ENCODE data around the gene CMIP.

The CMIP gene

GRCh38 chr16:81696961-81697615 is 252.5 kb downstream of the CMIP start:
- Histone ChIP-seq H3K27ac (peak overlapping the region; percentile 32), H2AFZ (no peak overlapping the region), H3K4me3 (ENCODE audit: low read depth, low read length) (no peak overlapping the region), H3K27me3 (ENCODE audit: control insufficient read depth, insufficient read depth, low read length) (no peaks in the 10 kb centered on the region), H3K9ac (no peak overlapping the region), H3K4me2 (ENCODE audit: low read length) (no peak overlapping the region), H3K36me3 (ENCODE audit: control insufficient read depth, insufficient read depth, low read length) (no peaks in the 10 kb centered on the region), H3K4me1 (no peaks in the 10 kb centered on the region), H3K79me2 (no peaks in the 10 kb centered on the region), H3K9me3 (ENCODE audit: control insufficient read depth, low read length) (no peaks in the 10 kb centered on the region)
- peak; percentile 55 for TF ChIP-seq CTCF (IDR thresholded peaks at IDR 0.05)

GRCh38 chr16:81697616-81698309 is 253.2 kb downstream of the CMIP start:
- H3K4me1 ChIP-seq = no peaks in the 10 kb centered on the region
- no peak overlapping the region for H3K4me3 ChIP-seq (ENCODE audit: low read depth, low read length)
- no peak overlapping the region for H3K4me2 ChIP-seq (ENCODE audit: low read length)
- no peak overlapping the region for H3K9ac ChIP-seq
- no peaks in the 10 kb centered on the region for H3K36me3 ChIP-seq (ENCODE audit: control insufficient read depth, insufficient read depth, low read length)
- H3K9me3 ChIP-seq (ENCODE audit: control insufficient read depth, low read length) = no peaks in the 10 kb centered on the region
- peak overlapping the region; percentile 41 for H3K27ac ChIP-seq
- TF ChIP-seq CTCF (IDR thresholded peaks at IDR 0.05) = no peak
- no peaks in the 10 kb centered on the region for H3K27me3 ChIP-seq (ENCODE audit: control insufficient read depth, insufficient read depth, low read length)
- no peaks in the 10 kb centered on the region for H3K79me2 ChIP-seq
- no peak overlapping the region for H2AFZ ChIP-seq

GRCh38 chr16:81698310-81698641 is 253.7 kb downstream of the CMIP start:
- Histone ChIP-seq H3K4me1 (no peaks in the 10 kb centered on the region), H3K79me2 (no peaks in the 10 kb centered on the region), H3K27me3 (ENCODE audit: control insufficient read depth, insufficient read depth, low read length) (no peaks in the 10 kb centered on the region), H3K27ac (peak overlapping the region; percentile 41), H2AFZ (no peak overlapping the region), H3K9me3 (ENCODE audit: control insufficient read depth, low read length) (no peaks in the 10 kb centered on the region), H3K4me3 (ENCODE audit: low read depth, low read length) (no peak overlapping the region), H3K4me2 (ENCODE audit: low read length) (no peak overlapping the region), H3K36me3 (ENCODE audit: control insufficient read depth, insufficient read depth, low read length) (no peaks in the 10 kb centered on the region), H3K9ac (no peak overlapping the region)
- no peak for TF ChIP-seq CTCF (IDR thresholded peaks at IDR 0.05)

- Histone ChIP-seq H3K4me2 (ENCODE audit: low read length) (no peak overlapping the region), H3K27ac (no peak overlapping the region), H3K79me2 (no peaks in the 10 kb centered on the region), H3K4me1 (no peaks in the 10 kb centered on the region), H3K4me3 (ENCODE audit: low read depth, low read length) (no peak overlapping the region), H3K9me3 (ENCODE audit: control insufficient read depth, low read length) (no peaks in the 10 kb centered on the region), H3K9ac (no peak overlapping the region), H3K36me3 (ENCODE audit: control insufficient read depth, insufficient read depth, low read length) (no peaks in the 10 kb centered on the region), H3K27me3 (ENCODE audit: control insufficient read depth, insufficient read depth, low read length) (no peaks in the 10 kb centered on the region), H2AFZ (no peak overlapping the region)
- no peak for TF ChIP-seq CTCF (IDR thresholded peaks at IDR 0.05)
These were observed 255.0 kb downstream of the CMIP start for GRCh38 chr16:81699596-81699995.

All from parathyroid adenoma (tissue), 2 donors.